Astrocyte of the cerebellum (primary cell): ENCODE data around the gene MXD3.

Source experiments
- DNase-seq: peaks from one replicate; pipeline ENCODE4 v3.0.0-alpha.2; 2011; ENCODE audit warnings: low read depth
- H3K4me3 ChIP-seq: 2 replicates; pipeline ENCODE4 v1.5.1; 2011; ENCODE audit warnings: mild to moderate bottlenecking, low read depth, low read length, moderate library complexity
- in situ Hi-C: cut with HindIII; loops from 2 replicates; pipeline ENCODE4 v1.10.0; 2017; ENCODE audit warnings: low sequenced_read_pairs
- TF ChIP-seq, protein P1 (sequence below): IDR thresholded peaks from 2 replicates; pipeline ENCODE4 v1.5.1; 2012; ENCODE audit warnings: low read length, low read depth, moderate library complexity, mild to moderate bottlenecking; ENCODE audit errors: missing control alignments

MXD3 gene

DNA sequence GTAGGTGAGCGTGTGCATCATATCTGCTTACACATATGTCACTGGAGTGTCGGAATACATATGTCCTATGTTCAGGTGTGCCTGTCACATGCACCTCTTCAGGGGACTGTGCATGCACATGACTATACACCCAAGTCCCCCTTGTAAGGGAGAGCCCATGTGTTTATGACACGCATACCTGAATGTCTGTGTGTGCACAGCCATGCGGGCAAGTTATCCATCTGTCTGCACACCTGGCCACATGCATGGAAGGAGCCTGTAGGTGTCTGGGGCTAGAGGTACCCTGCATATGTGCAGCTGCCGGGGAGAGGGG, 45.4 kb upstream of the MXD3 start:
- TF ChIP-seq, protein P1, sequence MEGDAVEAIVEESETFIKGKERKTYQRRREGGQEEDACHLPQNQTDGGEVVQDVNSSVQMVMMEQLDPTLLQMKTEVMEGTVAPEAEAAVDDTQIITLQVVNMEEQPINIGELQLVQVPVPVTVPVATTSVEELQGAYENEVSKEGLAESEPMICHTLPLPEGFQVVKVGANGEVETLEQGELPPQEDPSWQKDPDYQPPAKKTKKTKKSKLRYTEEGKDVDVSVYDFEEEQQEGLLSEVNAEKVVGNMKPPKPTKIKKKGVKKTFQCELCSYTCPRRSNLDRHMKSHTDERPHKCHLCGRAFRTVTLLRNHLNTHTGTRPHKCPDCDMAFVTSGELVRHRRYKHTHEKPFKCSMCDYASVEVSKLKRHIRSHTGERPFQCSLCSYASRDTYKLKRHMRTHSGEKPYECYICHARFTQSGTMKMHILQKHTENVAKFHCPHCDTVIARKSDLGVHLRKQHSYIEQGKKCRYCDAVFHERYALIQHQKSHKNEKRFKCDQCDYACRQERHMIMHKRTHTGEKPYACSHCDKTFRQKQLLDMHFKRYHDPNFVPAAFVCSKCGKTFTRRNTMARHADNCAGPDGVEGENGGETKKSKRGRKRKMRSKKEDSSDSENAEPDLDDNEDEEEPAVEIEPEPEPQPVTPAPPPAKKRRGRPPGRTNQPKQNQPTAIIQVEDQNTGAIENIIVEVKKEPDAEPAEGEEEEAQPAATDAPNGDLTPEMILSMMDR, result no peak
- no peak for DNase-seq
- in situ Hi-C loops, result no loop called here
- no peak overlapping the region for H3K4me3 ChIP-seq

GRCh38 chr5:177356746-177357145, 45.0 kb upstream of the MXD3 start:
- TF ChIP-seq, protein P1, result no peak
- no peak for DNase-seq
- in situ Hi-C loops, result no loop called here
- H3K4me3 ChIP-seq, result no peak overlapping the region

GRCh38 chr5:177355868-177356168, 44.1 kb upstream of the MXD3 start:
- H3K4me3 ChIP-seq, result no peak overlapping the region
- in situ Hi-C loops, result no loop called here
- TF ChIP-seq, protein P1, result no peak
- DNase-seq, result no peak

DNA sequence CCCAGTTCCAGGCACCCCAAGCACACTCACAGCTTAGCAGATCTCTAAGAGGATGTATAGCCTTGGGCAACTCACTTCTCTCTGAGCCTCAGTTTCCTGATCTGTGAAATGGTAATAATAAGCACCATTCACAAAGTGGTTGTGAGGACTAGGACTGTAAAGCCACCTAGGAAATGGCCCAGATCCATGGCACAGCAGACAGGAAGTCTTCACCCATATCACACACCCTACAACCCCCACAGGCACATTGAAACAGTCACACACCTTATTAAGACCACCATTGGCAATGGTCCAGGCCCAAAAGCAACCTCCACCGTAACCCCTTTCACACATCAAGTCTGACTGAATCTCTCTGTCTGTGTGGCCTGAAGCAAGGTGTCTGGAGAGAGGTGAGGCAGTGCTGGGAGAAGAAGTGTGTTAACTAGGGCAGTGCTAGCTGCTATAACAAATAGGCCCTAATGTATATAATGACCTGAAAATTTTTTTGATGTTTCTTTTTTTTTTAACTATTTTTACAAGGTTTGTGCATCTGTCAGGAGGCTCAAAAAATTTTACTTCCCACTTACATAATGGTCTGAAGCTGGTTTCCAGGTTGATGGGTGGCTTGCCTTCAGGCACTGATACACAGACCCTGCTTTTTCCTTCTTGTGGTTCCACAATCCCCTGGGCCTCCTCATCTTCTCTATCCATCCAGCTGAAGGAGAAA, 43.6 kb upstream of the MXD3 start:
- TF ChIP-seq, protein P1, result no peak
- no peak for DNase-seq
- in situ Hi-C loops, result no loop called here
- no peak overlapping the region for H3K4me3 ChIP-seq

- no peak for DNase-seq
- in situ Hi-C loops, result no loop called here
- TF ChIP-seq, protein P1, result no peak
- H3K4me3 ChIP-seq, result no peak overlapping the region
Measured at GRCh38 chr5:177354711-177355110, 43.0 kb upstream of the MXD3 start.

- TF ChIP-seq, protein P1, result no peak
- no peak for DNase-seq
- in situ Hi-C loops, result no loop called here
- H3K4me3 ChIP-seq, result no peak overlapping the region
Measured at GRCh38 chr5:177354256-177354655, 42.6 kb upstream of the MXD3 start.

GRCh38 chr5:177353093-177353492, 41.4 kb upstream of the MXD3 start:
- no peak for DNase-seq
- no peak overlapping the region for H3K4me3 ChIP-seq
- in situ Hi-C loops, result no loop called here
- TF ChIP-seq, protein P1, result no peak
